GM12873 (cell line): ENCODE results near the gene PRKCA.

Experiments used
- TF ChIP-seq, protein P1 (sequence below): IDR thresholded peaks from 2 replicates; pipeline ENCODE4 v1.5.1; 2012; ENCODE audit warnings: low read depth, mild to moderate bottlenecking, moderate library complexity, low read length, control low read depth; ENCODE audit not compliant: insufficient read depth; ENCODE audit errors: missing control alignments

Gene PRKCA

GRCh38 chr17:66543526-66543925 is 241.1 kb downstream of the PRKCA start:
- TF ChIP-seq, protein P1, sequence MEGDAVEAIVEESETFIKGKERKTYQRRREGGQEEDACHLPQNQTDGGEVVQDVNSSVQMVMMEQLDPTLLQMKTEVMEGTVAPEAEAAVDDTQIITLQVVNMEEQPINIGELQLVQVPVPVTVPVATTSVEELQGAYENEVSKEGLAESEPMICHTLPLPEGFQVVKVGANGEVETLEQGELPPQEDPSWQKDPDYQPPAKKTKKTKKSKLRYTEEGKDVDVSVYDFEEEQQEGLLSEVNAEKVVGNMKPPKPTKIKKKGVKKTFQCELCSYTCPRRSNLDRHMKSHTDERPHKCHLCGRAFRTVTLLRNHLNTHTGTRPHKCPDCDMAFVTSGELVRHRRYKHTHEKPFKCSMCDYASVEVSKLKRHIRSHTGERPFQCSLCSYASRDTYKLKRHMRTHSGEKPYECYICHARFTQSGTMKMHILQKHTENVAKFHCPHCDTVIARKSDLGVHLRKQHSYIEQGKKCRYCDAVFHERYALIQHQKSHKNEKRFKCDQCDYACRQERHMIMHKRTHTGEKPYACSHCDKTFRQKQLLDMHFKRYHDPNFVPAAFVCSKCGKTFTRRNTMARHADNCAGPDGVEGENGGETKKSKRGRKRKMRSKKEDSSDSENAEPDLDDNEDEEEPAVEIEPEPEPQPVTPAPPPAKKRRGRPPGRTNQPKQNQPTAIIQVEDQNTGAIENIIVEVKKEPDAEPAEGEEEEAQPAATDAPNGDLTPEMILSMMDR: no peak

- TF ChIP-seq, protein P1: no peak
Observed at GRCh38 chr17:66545918-66546317, 243.5 kb downstream of the PRKCA start.

DNA sequence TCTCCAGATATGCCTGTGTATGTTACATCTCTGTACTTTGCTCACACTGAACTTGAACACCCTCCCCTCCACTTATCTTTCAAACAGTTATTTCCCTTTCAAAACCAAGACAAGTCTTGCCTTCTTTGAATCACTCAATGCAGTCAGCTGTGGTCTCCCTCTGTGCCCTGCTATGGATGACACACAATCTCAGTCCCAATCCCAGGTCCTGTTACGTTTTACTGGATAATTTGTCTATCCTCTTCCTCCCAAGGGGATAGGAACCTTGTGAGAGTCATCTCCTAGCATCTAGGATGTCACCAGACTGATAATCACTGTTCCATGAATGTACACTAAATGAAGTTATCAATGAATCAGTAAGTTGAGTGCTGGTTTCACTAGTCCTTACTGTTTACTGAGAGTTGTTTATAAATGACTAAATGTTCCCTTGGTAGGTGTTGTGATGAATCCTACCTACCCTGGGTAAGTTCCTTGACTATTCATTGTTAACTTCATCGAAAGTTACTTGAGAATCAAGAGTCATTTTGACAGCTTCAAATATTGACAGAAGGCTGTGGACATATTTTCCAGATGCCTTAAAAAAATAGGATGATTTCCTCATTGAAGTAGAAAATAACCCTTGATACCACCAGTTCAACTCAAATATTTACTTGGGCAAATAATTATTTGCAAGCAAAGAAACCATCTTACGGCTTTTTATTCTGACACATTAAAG is 244.9 kb downstream of the PRKCA start:
- TF ChIP-seq, protein P1: no peak

DNA sequence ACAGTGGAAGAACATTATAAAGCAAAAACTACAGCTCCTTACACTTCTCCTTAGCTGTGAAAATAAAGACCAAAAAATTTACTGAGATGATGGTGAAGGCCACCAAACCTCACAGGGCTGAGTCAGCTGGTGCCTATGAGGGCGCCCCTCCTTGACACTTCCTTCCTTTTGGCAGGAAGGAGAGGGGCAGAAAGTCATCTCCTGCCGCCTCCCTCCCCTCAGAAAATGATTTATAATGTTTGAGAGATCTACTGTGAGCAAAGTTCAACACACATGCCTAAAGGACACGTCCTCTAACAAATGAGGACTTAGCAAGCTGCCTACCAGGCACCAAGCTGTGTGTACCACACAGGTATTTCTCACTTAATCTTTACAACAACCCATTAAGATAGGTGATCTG is 245.7 kb downstream of the PRKCA start:
- TF ChIP-seq, protein P1: no peak

- TF ChIP-seq, protein P1: no peak
Observed at GRCh38 chr17:66548659-66549310, 246.4 kb downstream of the PRKCA start.

DNA sequence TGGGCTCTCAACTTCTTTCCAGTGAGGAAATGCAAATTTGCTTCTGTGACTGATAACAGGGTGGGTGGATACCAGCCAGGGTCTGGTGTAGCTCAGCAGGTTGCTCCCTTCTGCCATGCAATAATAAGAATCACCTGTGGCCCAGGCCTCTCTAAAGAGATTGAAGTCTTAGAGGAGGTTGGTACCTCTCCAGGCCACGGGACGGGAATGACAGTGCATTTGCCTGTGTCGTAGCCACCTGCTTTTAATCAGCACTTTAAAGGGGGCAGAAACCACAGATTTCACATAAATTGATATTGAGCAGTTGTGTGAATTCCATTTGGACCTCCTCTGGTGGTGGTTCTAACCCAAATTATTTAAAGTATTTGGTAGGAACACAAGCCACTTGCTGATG is 246.9 kb downstream of the PRKCA start:
- TF ChIP-seq, protein P1: no peak

GRCh38 chr17:66549731-66550207 is 247.4 kb downstream of the PRKCA start:
- TF ChIP-seq, protein P1: no peak
